Liver (tissue), 3 donors: ENCODE results near the gene PARD3B.

Experiments
- EGR1 ChIP-seq, 2 donors: IDR thresholded peaks; 2 replicates each; pipeline ENCODE4 v1.6.1; 2016 to 2018; ENCODE audit warnings: antibody characterized with exemption in 2 of 2, low read depth in 2 of 2
- FOXA1 ChIP-seq: IDR thresholded peaks from 2 replicates; pipeline ENCODE4 v1.6.1; 2016; ENCODE audit warnings: antibody characterized with exemption
- GABPA ChIP-seq, 2 donors: IDR thresholded peaks in 1 of 2; conservative IDR thresholded peaks in 1 of 2; 2 replicates each; pipeline ENCODE4 v1.6.1; 2016; ENCODE audit warnings: antibody characterized with exemption in 2 of 2, mild to moderate bottlenecking in 1 of 2, moderate library complexity in 1 of 2
- JUND ChIP-seq, 2 donors: IDR thresholded peaks; 2 replicates each; pipeline ENCODE4 v1.6.1; 2016; ENCODE audit warnings: antibody characterized with exemption in 2 of 2
- MAX ChIP-seq: IDR thresholded peaks from 2 replicates; pipeline ENCODE4 v1.6.1; 2016; ENCODE audit warnings: antibody characterized with exemption
- NR2F2 ChIP-seq: IDR thresholded peaks from 2 replicates; pipeline ENCODE4 v1.6.1; 2016; ENCODE audit warnings: antibody characterized with exemption
- RAD21 ChIP-seq, 2 donors: IDR thresholded peaks; 2 replicates each; pipeline ENCODE4 v1.6.1; 2016; ENCODE audit warnings: antibody characterized with exemption in 2 of 2, mild to moderate bottlenecking in 2 of 2
- SP1 ChIP-seq: IDR thresholded peaks from 2 replicates; pipeline ENCODE4 v1.6.1; 2018; ENCODE audit warnings: antibody characterized with exemption, mild to moderate bottlenecking
- TAF1 ChIP-seq: conservative IDR thresholded peaks from 2 replicates; pipeline ENCODE4 v1.6.1; 2016; ENCODE audit warnings: antibody characterized with exemption, mild to moderate bottlenecking
- YY1 ChIP-seq: IDR thresholded peaks from 2 replicates; pipeline ENCODE4 v1.6.1; 2016; ENCODE audit warnings: antibody characterized with exemption, mild to moderate bottlenecking
- TF ChIP-seq, protein P1 (sequence below): IDR thresholded peaks from 2 replicates; pipeline ENCODE4 v1.6.1; 2016; ENCODE audit warnings: antibody characterized with exemption
- TF ChIP-seq, protein P2 (sequence below): IDR thresholded peaks from 2 replicates; pipeline ENCODE4 v1.6.1; 2016; ENCODE audit warnings: antibody characterized with exemption, mild to moderate bottlenecking
- TF ChIP-seq, protein P3 (sequence below): fragments of 150-350 bp; IDR thresholded peaks from 2 replicates; pipeline ENCODE4 v1.5.1; 2017; ENCODE audit warnings: improper control_type of control experiment, low read depth, low read length; ENCODE audit not compliant: missing input control
- TF ChIP-seq, protein P4 (sequence below): IDR thresholded peaks from 2 replicates; pipeline ENCODE4 v1.6.1; 2016; ENCODE audit warnings: antibody characterized with exemption
- donor health status: healthy.
- donor health status: healthy.

- TF ChIP-seq, protein P1, sequence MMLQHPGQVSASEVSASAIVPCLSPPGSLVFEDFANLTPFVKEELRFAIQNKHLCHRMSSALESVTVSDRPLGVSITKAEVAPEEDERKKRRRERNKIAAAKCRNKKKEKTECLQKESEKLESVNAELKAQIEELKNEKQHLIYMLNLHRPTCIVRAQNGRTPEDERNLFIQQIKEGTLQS: no peak
- TF ChIP-seq, protein P2, sequence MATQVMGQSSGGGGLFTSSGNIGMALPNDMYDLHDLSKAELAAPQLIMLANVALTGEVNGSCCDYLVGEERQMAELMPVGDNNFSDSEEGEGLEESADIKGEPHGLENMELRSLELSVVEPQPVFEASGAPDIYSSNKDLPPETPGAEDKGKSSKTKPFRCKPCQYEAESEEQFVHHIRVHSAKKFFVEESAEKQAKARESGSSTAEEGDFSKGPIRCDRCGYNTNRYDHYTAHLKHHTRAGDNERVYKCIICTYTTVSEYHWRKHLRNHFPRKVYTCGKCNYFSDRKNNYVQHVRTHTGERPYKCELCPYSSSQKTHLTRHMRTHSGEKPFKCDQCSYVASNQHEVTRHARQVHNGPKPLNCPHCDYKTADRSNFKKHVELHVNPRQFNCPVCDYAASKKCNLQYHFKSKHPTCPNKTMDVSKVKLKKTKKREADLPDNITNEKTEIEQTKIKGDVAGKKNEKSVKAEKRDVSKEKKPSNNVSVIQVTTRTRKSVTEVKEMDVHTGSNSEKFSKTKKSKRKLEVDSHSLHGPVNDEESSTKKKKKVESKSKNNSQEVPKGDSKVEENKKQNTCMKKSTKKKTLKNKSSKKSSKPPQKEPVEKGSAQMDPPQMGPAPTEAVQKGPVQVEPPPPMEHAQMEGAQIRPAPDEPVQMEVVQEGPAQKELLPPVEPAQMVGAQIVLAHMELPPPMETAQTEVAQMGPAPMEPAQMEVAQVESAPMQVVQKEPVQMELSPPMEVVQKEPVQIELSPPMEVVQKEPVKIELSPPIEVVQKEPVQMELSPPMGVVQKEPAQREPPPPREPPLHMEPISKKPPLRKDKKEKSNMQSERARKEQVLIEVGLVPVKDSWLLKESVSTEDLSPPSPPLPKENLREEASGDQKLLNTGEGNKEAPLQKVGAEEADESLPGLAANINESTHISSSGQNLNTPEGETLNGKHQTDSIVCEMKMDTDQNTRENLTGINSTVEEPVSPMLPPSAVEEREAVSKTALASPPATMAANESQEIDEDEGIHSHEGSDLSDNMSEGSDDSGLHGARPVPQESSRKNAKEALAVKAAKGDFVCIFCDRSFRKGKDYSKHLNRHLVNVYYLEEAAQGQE: peak; percentile 21
- TF ChIP-seq, protein P3, sequence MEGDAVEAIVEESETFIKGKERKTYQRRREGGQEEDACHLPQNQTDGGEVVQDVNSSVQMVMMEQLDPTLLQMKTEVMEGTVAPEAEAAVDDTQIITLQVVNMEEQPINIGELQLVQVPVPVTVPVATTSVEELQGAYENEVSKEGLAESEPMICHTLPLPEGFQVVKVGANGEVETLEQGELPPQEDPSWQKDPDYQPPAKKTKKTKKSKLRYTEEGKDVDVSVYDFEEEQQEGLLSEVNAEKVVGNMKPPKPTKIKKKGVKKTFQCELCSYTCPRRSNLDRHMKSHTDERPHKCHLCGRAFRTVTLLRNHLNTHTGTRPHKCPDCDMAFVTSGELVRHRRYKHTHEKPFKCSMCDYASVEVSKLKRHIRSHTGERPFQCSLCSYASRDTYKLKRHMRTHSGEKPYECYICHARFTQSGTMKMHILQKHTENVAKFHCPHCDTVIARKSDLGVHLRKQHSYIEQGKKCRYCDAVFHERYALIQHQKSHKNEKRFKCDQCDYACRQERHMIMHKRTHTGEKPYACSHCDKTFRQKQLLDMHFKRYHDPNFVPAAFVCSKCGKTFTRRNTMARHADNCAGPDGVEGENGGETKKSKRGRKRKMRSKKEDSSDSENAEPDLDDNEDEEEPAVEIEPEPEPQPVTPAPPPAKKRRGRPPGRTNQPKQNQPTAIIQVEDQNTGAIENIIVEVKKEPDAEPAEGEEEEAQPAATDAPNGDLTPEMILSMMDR: no peak
- TF ChIP-seq, protein P4, sequence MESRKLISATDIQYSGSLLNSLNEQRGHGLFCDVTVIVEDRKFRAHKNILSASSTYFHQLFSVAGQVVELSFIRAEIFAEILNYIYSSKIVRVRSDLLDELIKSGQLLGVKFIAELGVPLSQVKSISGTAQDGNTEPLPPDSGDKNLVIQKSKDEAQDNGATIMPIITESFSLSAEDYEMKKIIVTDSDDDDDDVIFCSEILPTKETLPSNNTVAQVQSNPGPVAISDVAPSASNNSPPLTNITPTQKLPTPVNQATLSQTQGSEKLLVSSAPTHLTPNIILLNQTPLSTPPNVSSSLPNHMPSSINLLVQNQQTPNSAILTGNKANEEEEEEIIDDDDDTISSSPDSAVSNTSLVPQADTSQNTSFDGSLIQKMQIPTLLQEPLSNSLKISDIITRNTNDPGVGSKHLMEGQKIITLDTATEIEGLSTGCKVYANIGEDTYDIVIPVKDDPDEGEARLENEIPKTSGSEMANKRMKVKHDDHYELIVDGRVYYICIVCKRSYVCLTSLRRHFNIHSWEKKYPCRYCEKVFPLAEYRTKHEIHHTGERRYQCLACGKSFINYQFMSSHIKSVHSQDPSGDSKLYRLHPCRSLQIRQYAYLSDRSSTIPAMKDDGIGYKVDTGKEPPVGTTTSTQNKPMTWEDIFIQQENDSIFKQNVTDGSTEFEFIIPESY: peak; percentile 45
- TF ChIP-seq TAF1 (no peak), SP1 (no peak), YY1 (peak; percentile 93), MAX (peak; percentile 82), NR2F2 (peak; percentile 15), JUND (IDR thresholded peaks at IDR 0.05) (peak in 1 of 2 donors; percentile 51), GABPA (IDR thresholded peaks at IDR 0.05 in 1 of 2, conservative IDR thresholded peaks at IDR 0.05 in 1 of 2) (peak in 1 of 2 donors; percentile 13), EGR1 (IDR thresholded peaks at IDR 0.05; ENCODE audit: low read depth in 2 of 2) (peak in 1 of 2 donors; percentile 42), FOXA1 (no peak), RAD21 (IDR thresholded peaks at IDR 0.05) (no peak)
These were observed 2.2 kb upstream of the PARD3B start for GRCh38 chr2:204542982-204543608.
